Testis (tissue), 3 donors: ENCODE results near the gene TAF5L. TPM values are rescaled to one million over a fixed set of nuclear protein-coding genes. Genes with fewer than 3 reads are reported as not detected.
A peak's percentile ranks its signal among the peaks of the same experiment; 100 is the strongest.

Source experiments
- DNase-seq: peaks from one replicate; pipeline ENCODE4 v3.0.0-alpha.2; 2019
- H3K27ac ChIP-seq, 2 donors: fragments of 200-600 bp; sonication (generic); one replicate each; pipeline ENCODE4 v1.5.1; 2019
- H3K27me3 ChIP-seq: fragments of 200-600 bp; sonication (generic); one replicate; pipeline ENCODE4 v1.5.1; 2019
- H3K36me3 ChIP-seq: fragments of 200-600 bp; sonication (generic); one replicate; pipeline ENCODE4 v1.5.1; 2017; ENCODE audit warnings: low read depth; ENCODE audit errors: missing control alignments
- H3K4me1 ChIP-seq: fragments of 200-600 bp; sonication (generic); one replicate; pipeline ENCODE4 v1.5.1; 2019
- H3K4me3 ChIP-seq, 2 donors: fragments of 200-600 bp; sonication (generic); one replicate each; pipeline ENCODE4 v1.5.1; 2017 to 2019
- H3K9me3 ChIP-seq: fragments of 200-600 bp; sonication (generic); one replicate; pipeline ENCODE4 v1.5.1; 2017
- CTCF ChIP-seq, 3 experiments: fragments of 450-650 bp in 2 of 3; fragments of 200-600 bp in 1 of 3; sonication (generic) in 1 of 3; IDR thresholded peaks; one replicate each; pipeline ENCODE4 v1.5.1; 2016 to 2019; ENCODE audit warnings: antibody characterized with exemption in 3 of 3, mild to moderate bottlenecking in 2 of 3, moderate library complexity in 1 of 3
- POLR2A ChIP-seq: fragments of 450-650 bp; IDR thresholded peaks from one replicate; pipeline ENCODE4 v1.6.1; 2017; ENCODE audit warnings: antibody characterized with exemption, mild to moderate bottlenecking, moderate library complexity
- WGBS, 2 donors: methylation state at CpG; one replicate each; pipeline ENCODE4 v1.1.5; 2018; 5-methylcytosine and 5-hydroxymethylcytosine counted together
- intact Hi-C: fragments of 100-400 bp; cut with DNase I; formaldehyde crosslinking; loops from one replicate; pipeline ENCODE4 v1.15.1; 2023; ENCODE audit warnings: low total_unique reads
- polyA plus RNA-seq: library from polyadenylated mRNA; stranded (reverse); fragments of 350-450 nt; fragmentation: Illumina TruSeq; extraction: RNeasy Lipid Tissue Mini Kit (QIAGEN cat#74804); gene quantifications from one replicate; pipeline ENCODE4 v1.2.3, GENCODE V29; 2014; ENCODE audit warnings: low read depth, low replicate concordance; ENCODE audit not compliant: insufficient read depth
- total RNA-seq, 2 donors: library from RNA; depleted of rRNA; stranded (reverse); fragments of >200 nt; gene quantifications; one replicate each; pipeline ENCODE4 v1.2.3, GENCODE V29; 2016

Gene TAF5L
- total and polyA plus RNA-seq, 3 donors from 2014 or later = 12.8 to 24.6 (median 18.4) TPM

- TF ChIP-seq CTCF (IDR thresholded peaks at IDR 0.05) (no peak), POLR2A (no peak)
- 89 to 97% methylated on average over 3 of the region's 3 CpGs for WGBS, 2 donors
- intact Hi-C loops = no loop called here
- H3K4me3 ChIP-seq = no peak overlapping the region
- H3K27me3 ChIP-seq = no peaks in the 10 kb centered on the region
- no peaks in the 10 kb centered on the region for H3K9me3 ChIP-seq
- H3K36me3 ChIP-seq = no peaks in the 10 kb centered on the region
- no peak overlapping the region for H3K27ac ChIP-seq
- DNase-seq = no peak
- no peaks in the 10 kb centered on the region for H3K4me1 ChIP-seq
Measured at GRCh38 chr1:229651546-229651945, 25.6 kb upstream of the TAF5L start.

GRCh38 chr1:229650045-229650444 lies 24.1 kb upstream of the TAF5L start:
- H3K27ac ChIP-seq = no peak overlapping the region
- TF ChIP-seq POLR2A = no peak
- no peak for TF ChIP-seq CTCF (IDR thresholded peaks at IDR 0.05)
- intact Hi-C loops = no loop called here
- 88 to 90% methylated on average over 4 of the region's 4 CpGs for WGBS, 2 donors
- no peaks in the 10 kb centered on the region for H3K9me3 ChIP-seq
- no peaks in the 10 kb centered on the region for H3K4me1 ChIP-seq
- no peak for DNase-seq
- no peaks in the 10 kb centered on the region for H3K36me3 ChIP-seq
- H3K27me3 ChIP-seq = no peaks in the 10 kb centered on the region
- H3K4me3 ChIP-seq = no peak overlapping the region

GRCh38 chr1:229648406-229648805 lies 22.5 kb upstream of the TAF5L start:
- Histone ChIP-seq H3K27me3 (no peaks in the 10 kb centered on the region), H3K36me3 (no peaks in the 10 kb centered on the region), H3K27ac (no peak overlapping the region), H3K4me1 (no peaks in the 10 kb centered on the region), H3K4me3 (no peak overlapping the region), H3K9me3 (no peaks in the 10 kb centered on the region)
- 93 to 100% methylated on average over 4 of the region's 4 CpGs for WGBS, 2 donors
- TF ChIP-seq CTCF (IDR thresholded peaks at IDR 0.05) (no peak), POLR2A (no peak)
- DNase-seq = no peak
- intact Hi-C loops = no loop called here

GRCh38 chr1:229645324-229645993 lies 19.5 kb upstream of the TAF5L start:
- H3K4me3 ChIP-seq = no peak overlapping the region

More at GRCh38 chr1:229645324-229645993, 19.5 kb upstream of the TAF5L start:
- no peak for TF ChIP-seq POLR2A
- no peak for TF ChIP-seq CTCF (IDR thresholded peaks at IDR 0.05)
- Histone ChIP-seq H3K4me1 (no peaks in the 10 kb centered on the region), H3K27me3 (no peaks in the 10 kb centered on the region), H3K9me3 (no peaks in the 10 kb centered on the region), H3K27ac (no peak overlapping the region), H3K36me3 (no peaks in the 10 kb centered on the region)
- WGBS, 2 donors = 63 to 86% methylated on average over 15 of the region's 15 CpGs
- intact Hi-C loops = no loop called here
- peak; percentile 43 for DNase-seq
